Breast epithelium (tissue), 3 donors: ENCODE data around the gene MFSD11.
"Not testable (repeated sequence)": the region's sequence is repeated elsewhere in the genome, so short reads cannot be mapped to it uniquely, and the experiment has no call there.

ENCODE experiments used
- CTCF ChIP-seq, 3 donors: fragments of 450-650 bp; IDR thresholded peaks; one replicate each; pipeline ENCODE4 v1.5.1; 2016 to 2017; ENCODE audit warnings: antibody characterized with exemption in 3 of 3, mild to moderate bottlenecking in 3 of 3, moderate library complexity in 3 of 3
- POLR2A ChIP-seq: fragments of 450-650 bp; IDR thresholded peaks from one replicate; pipeline ENCODE4 v1.6.1; 2016; ENCODE audit warnings: antibody characterized with exemption, mild to moderate bottlenecking, moderate library complexity

GRCh38 chr17:76722977-76723376, 14.9 kb upstream of the MFSD11 start:
- not testable (repeated sequence) for TF ChIP-seq CTCF (IDR thresholded peaks at IDR 0.05); POLR2A
